ENCODE measurements around the gene ARHGEF9.
"Not testable (repeated sequence)": the region's sequence is repeated elsewhere in the genome, so short reads cannot be mapped to it uniquely, and the experiment has no call there.

ARHGEF9 gene

GRCh38 chrX:63656871-63657580, 128.0 kb downstream of the ARHGEF9 start:
- DNase-seq: no peak

- DNase-seq: no peak
These were observed 132.8 kb downstream of the ARHGEF9 start for GRCh38 chrX:63652086-63652765.

GRCh38 chrX:63645748-63646147, 139.3 kb downstream of the ARHGEF9 start:
- not testable (repeated sequence) for DNase-seq

- DNase-seq: no peak
These were observed 149.3 kb downstream of the ARHGEF9 start for GRCh38 chrX:63635750-63636149.

- DNase-seq: no peak
These were observed 171.4 kb downstream of the ARHGEF9 start for GRCh38 chrX:63613531-63614028.

- no peak for DNase-seq
These were observed 199.1 kb downstream of the ARHGEF9 start for GRCh38 chrX:63585936-63586335.
